IPS DF 6.9 (cell line): ENCODE data around the gene TMEM139.

Experiments used
- DNase-seq: peaks from one replicate; pipeline ENCODE4 v3.0.0-alpha.2; 2013; ENCODE audit warnings: low read depth, low spot score
- H3K27ac ChIP-seq: one replicate; pipeline ENCODE4 v1.5.1; 2013; ENCODE audit warnings: low read length, control low read depth
- H3K27me3 ChIP-seq: 2 replicates; pipeline ENCODE4 v1.6.1; 2013; ENCODE audit warnings: mild to moderate bottlenecking, low read length; ENCODE audit not compliant: control insufficient read depth, insufficient read depth
- H3K36me3 ChIP-seq: 2 replicates; pipeline ENCODE4 v1.6.1; 2013; ENCODE audit warnings: low read length; ENCODE audit not compliant: control insufficient read depth, insufficient read depth
- H3K4me1 ChIP-seq: 2 replicates; pipeline ENCODE4 v1.6.1; 2013; ENCODE audit warnings: low read length; ENCODE audit not compliant: control insufficient read depth, insufficient read depth
- H3K4me3 ChIP-seq: 2 replicates; pipeline ENCODE4 v1.5.1; 2013; ENCODE audit warnings: mild to moderate bottlenecking, low read length
- H3K9me3 ChIP-seq: 2 replicates; pipeline ENCODE4 v1.6.1; 2013; ENCODE audit warnings: low read length, inconsistent platforms; ENCODE audit not compliant: control insufficient read depth, insufficient read depth
- WGBS: extraction: QIAGEN DNeasy Blood & Tissue Kit; methylation state at CpG from one replicate; pipeline ENCODE4 v1.1.7; 2013; ENCODE audit warnings: mixed read lengths, missing lambda C conversion rate; ENCODE audit not compliant: insufficient read length, insufficient coverage; 5-methylcytosine and 5-hydroxymethylcytosine counted together

Gene TMEM139

DNA sequence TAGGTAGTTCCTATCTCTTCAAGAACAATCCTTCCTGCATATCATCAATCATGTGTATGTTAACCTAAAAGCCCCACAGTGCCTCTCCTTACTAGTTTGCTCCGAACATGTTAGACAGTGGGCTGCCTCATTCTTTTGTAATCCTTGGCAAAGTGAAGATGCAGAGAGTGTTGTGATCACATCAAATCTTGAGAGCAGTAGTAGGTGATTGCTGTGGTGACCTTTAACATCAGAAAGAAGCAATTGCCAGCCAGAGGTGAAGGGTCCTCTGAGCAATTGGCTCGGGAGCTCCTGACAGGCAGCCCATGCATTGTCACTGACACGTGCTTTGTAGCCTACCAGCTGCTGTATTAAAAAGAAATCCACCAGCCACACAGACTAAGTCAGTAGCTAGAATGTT lies 41.1 kb upstream of the TMEM139 start:
- Histone ChIP-seq H3K36me3 (no peaks in the 10 kb centered on the region), H3K9me3 (no peaks in the 10 kb centered on the region), H3K4me1 (peaks cover 2% of the 10 kb centered on the region; the same call in 1 of the 2 replicates), H3K27ac (no peak overlapping the region), H3K4me3 (no peak overlapping the region), H3K27me3 (no peaks in the 10 kb centered on the region; the same call in 1 of the 2 replicates)
- WGBS, result no CpG with 5 or more reads among the region's 3 CpGs
- no peak for DNase-seq

DNA sequence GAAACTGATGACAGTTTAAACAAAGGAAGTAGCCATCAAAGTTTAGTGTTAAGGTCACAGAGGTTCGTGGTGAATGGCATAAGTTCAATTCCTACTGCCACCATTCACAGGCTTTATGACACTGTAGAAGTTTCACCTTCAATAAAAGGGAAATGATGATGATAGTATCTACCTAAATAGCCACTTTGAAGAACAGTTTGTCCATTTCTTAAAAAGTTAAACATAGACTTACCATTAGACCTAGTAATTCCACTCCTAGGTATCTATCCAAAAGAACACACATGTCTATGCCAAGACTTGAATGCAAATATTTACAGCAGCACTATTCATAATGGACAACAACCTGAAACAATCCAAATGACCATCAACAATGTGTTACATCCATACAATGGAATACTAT lies 40.4 kb upstream of the TMEM139 start:
- H3K27me3 ChIP-seq, result no peaks in the 10 kb centered on the region; the same call in 1 of the 2 replicates
- peaks cover 2% of the 10 kb centered on the region; the same call in 1 of the 2 replicates for H3K4me1 ChIP-seq
- DNase-seq, result no peak
- no peak overlapping the region for H3K4me3 ChIP-seq
- no peaks in the 10 kb centered on the region for H3K9me3 ChIP-seq
- no peaks in the 10 kb centered on the region for H3K36me3 ChIP-seq
- H3K27ac ChIP-seq, result no peak overlapping the region
- WGBS, result no CpG with 5 or more reads among the region's 1 CpG

DNA sequence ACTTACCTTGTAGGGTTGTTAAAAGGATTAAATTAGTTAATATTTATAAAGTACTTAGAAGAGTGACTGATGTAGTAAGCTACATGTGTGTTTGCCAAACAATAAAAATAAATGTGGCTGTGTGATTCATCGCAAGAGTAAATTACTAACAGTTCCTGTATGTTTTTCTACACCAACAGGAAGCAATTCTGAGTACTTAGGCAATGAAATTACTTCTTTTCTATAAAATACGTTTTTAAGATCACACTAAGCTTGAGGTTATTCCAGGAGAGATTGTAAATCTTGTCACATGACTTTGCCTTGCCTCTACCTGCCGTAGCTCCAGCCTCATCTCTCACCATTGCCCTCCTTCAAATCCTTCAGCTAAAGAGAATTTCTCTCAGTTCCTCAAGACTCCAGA lies 39.6 kb upstream of the TMEM139 start:
- Histone ChIP-seq H3K4me1 (peaks cover 2% of the 10 kb centered on the region; the same call in 1 of the 2 replicates), H3K27ac (no peak overlapping the region), H3K36me3 (no peaks in the 10 kb centered on the region), H3K4me3 (no peak overlapping the region), H3K9me3 (no peaks in the 10 kb centered on the region), H3K27me3 (no peaks in the 10 kb centered on the region; the same call in 1 of the 2 replicates)
- DNase-seq, result no peak
- WGBS, result no CpG with 5 or more reads among the region's 3 CpGs

DNA sequence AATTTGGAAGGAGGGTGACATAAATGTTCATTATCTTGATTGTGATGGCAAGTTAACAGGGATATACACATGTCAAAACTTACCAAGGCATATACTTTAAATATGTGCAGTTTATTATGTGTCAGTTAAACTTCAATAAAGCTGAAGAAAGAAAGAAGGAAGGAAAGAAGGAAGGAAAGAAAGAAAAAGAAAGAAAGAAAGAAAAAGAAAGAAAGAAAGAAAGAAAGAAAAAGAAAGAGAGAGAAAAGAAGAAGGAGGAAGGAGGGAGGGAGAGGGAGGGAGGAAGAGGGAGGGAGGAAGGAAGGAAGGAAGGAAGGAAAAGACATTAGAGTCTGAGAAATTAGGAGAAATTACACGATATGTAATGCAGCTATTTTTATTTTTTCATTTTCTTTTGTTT lies 37.4 kb upstream of the TMEM139 start:
- H3K27ac ChIP-seq, result no peak overlapping the region
- H3K36me3 ChIP-seq, result no peaks in the 10 kb centered on the region
- WGBS, result no CpG with 5 or more reads among the region's 1 CpG
- DNase-seq, result no peak
- H3K4me1 ChIP-seq, result no peaks in the 10 kb centered on the region
- no peak overlapping the region for H3K4me3 ChIP-seq
- H3K27me3 ChIP-seq, result no peaks in the 10 kb centered on the region
- no peaks in the 10 kb centered on the region for H3K9me3 ChIP-seq

DNA sequence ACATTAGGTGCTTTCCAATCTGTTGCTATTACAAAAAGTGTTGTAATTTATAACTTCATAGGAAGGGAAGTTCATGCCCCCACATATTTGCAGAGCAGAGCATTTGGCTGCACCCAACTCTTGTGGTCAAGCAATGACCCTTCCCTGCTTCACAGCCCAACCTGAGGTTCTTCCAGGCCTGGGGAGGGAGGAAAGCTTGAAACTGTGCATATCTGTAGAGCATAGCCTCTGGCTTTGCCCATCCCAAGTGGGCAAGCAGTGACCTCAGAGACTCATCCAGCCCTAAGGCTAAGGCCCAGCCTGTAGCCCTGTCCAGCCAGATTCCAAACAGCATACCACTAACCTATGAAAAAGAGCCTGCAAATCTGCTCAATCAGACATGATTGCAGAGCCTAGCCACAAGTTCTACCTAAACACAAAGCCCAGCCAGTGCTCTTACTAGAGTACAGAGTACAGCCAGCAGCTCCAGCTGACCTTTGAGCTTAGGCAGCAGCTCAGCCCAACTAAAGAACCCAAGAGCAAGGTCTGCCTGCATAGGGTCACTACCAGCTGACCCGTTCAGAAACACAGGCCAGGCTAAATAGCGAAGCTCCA lies 35.9 kb upstream of the TMEM139 start:
- no peak for DNase-seq
- Histone ChIP-seq H3K4me3 (no peak overlapping the region), H3K4me1 (no peaks in the 10 kb centered on the region), H3K27ac (no peak overlapping the region), H3K9me3 (no peaks in the 10 kb centered on the region), H3K36me3 (no peaks in the 10 kb centered on the region), H3K27me3 (no peaks in the 10 kb centered on the region)
- no CpG with 5 or more reads among the region's 2 CpGs for WGBS

DNA sequence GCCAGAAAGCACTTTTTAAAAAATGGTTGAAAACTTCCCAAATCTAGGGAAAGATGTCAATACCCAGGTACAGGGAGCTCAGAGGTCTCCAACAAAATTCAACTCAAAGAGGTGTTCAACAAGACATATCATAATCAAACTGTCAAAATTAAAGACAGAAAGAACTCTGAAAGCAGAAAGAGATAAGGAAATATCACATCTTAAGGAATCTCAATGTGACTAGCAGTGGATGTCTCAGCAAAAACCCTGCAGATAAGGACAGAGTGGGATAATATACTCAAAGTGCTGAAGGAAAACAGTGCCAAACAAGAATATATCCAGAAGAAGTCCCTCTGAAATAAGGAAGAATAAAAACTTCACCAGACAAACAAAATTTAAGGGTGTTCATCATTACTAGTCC lies 34.6 kb upstream of the TMEM139 start:
- H3K9me3 ChIP-seq, result no peaks in the 10 kb centered on the region
- no peaks in the 10 kb centered on the region for H3K27me3 ChIP-seq
- H3K36me3 ChIP-seq, result no peaks in the 10 kb centered on the region
- no peak for DNase-seq
- H3K27ac ChIP-seq, result no peak overlapping the region
- no peaks in the 10 kb centered on the region for H3K4me1 ChIP-seq
- no peak overlapping the region for H3K4me3 ChIP-seq

DNA sequence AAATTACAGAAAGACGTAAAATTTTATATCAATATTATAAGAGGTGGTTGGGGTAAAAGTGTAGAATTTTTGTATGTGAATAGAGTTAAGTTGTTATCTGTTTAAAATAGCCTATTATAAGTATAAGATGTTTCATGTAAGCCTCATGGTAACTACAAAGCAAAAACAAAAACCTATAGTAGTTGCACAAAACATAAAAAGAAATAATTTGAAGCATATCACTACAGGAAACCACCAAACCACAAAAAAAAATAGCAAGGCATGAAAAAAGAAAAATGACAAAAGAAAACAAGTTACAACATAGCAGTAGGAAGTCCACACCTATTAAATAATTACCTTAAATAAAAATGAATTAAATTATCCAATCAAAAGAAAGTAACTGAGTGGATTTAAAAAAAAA lies 33.9 kb upstream of the TMEM139 start:
- Histone ChIP-seq H3K27ac (no peak overlapping the region), H3K9me3 (no peaks in the 10 kb centered on the region), H3K36me3 (no peaks in the 10 kb centered on the region), H3K4me3 (no peak overlapping the region), H3K27me3 (no peaks in the 10 kb centered on the region), H3K4me1 (no peaks in the 10 kb centered on the region)
- DNase-seq, result no peak
- WGBS, result 100% methylated on average over 1 of the region's 1 CpG

DNA sequence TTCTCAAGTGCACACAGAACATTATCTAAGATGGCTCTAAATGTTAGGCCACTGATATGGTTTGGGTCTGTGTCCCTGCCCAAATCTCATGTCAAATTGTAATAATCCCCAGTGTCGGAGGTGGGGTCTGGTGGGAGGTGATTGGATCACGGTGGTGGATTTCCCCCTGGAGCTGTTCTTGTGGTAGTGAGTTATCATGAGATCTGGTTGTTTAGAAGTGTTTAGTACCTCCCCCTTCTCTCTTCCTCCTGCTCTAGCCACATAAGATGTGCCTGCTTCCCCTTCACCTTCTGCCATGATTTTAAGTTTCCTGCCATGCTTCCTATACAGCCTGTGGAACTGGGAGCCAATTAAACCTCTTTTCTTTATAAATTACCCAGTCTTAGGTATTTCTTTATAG lies 32.8 kb upstream of the TMEM139 start:
- no peaks in the 10 kb centered on the region for H3K9me3 ChIP-seq
- no peak overlapping the region for H3K4me3 ChIP-seq
- H3K4me1 ChIP-seq, result no peaks in the 10 kb centered on the region
- DNase-seq, result no peak
- no CpG with 5 or more reads among the region's 2 CpGs for WGBS
- H3K27ac ChIP-seq, result no peak overlapping the region
- H3K27me3 ChIP-seq, result no peaks in the 10 kb centered on the region
- no peaks in the 10 kb centered on the region for H3K36me3 ChIP-seq

DNA sequence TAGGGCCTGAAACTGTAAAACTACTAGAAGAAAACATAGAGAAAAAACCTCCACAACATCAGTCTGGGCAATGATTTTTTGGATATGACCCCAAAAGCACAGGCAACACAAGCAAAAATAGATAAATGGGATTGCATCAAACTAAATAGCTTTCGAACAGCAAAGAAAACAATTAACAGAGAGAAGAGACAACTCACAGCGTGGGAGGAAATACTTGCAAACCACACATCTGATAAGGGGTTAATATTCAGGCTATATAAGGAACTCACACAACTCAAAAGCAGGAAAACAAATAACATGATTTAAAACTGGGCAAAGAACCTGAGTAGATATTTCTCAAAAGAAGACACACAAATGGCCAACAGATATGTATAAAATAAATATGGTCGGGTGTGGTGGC lies 29.2 kb upstream of the TMEM139 start:
- Histone ChIP-seq H3K27me3 (no peaks in the 10 kb centered on the region), H3K36me3 (no peaks in the 10 kb centered on the region), H3K9me3 (no peaks in the 10 kb centered on the region), H3K4me3 (no peak overlapping the region), H3K4me1 (no peaks in the 10 kb centered on the region), H3K27ac (no peak overlapping the region)
- no peak for DNase-seq
- WGBS, result no CpG with 5 or more reads among the region's 3 CpGs

DNA sequence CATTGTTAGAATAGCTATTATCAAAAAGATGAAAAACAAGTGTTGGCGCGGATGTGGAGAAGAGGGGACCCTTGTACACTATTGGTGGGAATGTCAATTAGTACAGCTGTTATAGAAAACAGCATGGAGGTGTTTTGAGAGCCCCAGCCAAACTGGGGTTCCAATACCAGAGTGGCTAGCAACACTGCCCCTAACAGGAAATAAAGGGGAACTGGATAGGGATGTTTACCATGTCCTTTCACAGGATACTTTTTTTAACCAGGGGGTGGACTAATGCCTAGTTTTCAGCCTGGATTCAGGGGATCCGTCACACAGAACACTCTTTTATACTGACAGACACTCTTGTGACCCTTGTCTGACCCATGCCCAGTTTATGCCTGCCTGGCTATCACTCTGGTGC lies 28.4 kb upstream of the TMEM139 start:
- no CpG with 5 or more reads among the region's 3 CpGs for WGBS
- no peak for DNase-seq
- Histone ChIP-seq H3K9me3 (no peaks in the 10 kb centered on the region), H3K4me1 (no peaks in the 10 kb centered on the region), H3K36me3 (no peaks in the 10 kb centered on the region), H3K27ac (no peak overlapping the region), H3K4me3 (no peak overlapping the region), H3K27me3 (no peaks in the 10 kb centered on the region)

DNA sequence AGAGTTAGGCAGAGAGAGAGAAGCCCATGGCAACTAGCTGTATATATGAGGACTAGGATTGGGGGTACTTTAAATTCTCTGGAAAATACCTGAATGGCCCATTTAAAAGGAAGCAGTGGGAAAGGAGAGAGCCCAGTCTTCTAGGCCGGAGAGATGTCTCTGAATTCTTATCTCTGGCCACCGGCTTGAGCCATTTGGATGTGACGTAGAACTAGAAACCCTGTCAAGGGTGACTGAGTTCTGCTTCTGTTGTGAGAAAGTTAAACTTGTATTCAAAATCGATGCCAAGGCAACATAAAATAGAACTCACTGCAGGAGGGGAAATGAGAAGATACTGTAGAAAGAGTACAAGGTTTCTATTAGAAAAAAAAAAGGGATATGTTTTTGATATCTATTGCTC lies 27.8 kb upstream of the TMEM139 start:
- no peaks in the 10 kb centered on the region for H3K27me3 ChIP-seq
- WGBS, result no CpG with 5 or more reads among the region's 4 CpGs

More for the DNA sequence above, 27.8 kb upstream of the TMEM139 start:
- Histone ChIP-seq H3K4me3 (no peak overlapping the region), H3K27ac (no peak overlapping the region), H3K4me1 (no peaks in the 10 kb centered on the region), H3K9me3 (no peaks in the 10 kb centered on the region), H3K36me3 (no peaks in the 10 kb centered on the region)
- DNase-seq, result no peak
